Neural cell (in vitro differentiated cells): ENCODE measurements around the gene LHPP. TPM values are rescaled to one million over a fixed set of nuclear protein-coding genes. Genes with fewer than 3 reads are reported as not detected.

Experiments used
- H2AFZ ChIP-seq: fragments of 200-600, 300-800 bp; sonication (generic), shearing (Covaris generic); 2 replicates; pipeline ENCODE4 v1.6.0; 2014; ENCODE audit warnings: low read depth, mild to moderate bottlenecking, antibody characterized with exemption, low read length, moderate library complexity
- H3F3A ChIP-seq: fragments of 200-600 bp; shearing (Covaris generic); 2 replicates; pipeline ENCODE4 v1.6.1; 2016; ENCODE audit warnings: mild to moderate bottlenecking, moderate library complexity, mixed read lengths, antibody characterized with exemption, low read length; ENCODE audit not compliant: insufficient read depth, poor library complexity, severe bottlenecking
- H3K27ac ChIP-seq: fragments of 200-600, 300-800 bp; sonication (generic), shearing (Covaris generic); 2 replicates; pipeline ENCODE4 v1.5.1; 2014; ENCODE audit warnings: mild to moderate bottlenecking, low read length, moderate library complexity
- H3K27me3 ChIP-seq: fragments of 300-800, 200-600 bp; sonication (generic), shearing (Covaris generic); 2 replicates; pipeline ENCODE4 v1.6.0; 2014; ENCODE audit warnings: mild to moderate bottlenecking, low read depth, low read length, moderate library complexity; ENCODE audit not compliant: insufficient read depth
- H3K36me3 ChIP-seq: fragments of 300-800, 200-600 bp; sonication (generic), shearing (Covaris generic); 2 replicates; pipeline ENCODE4 v1.5.1; 2014; ENCODE audit warnings: mild to moderate bottlenecking, antibody characterized with exemption, low read length, moderate library complexity; ENCODE audit not compliant: insufficient read depth
- H3K4me2 ChIP-seq: fragments of 300-800, 200-600 bp; sonication (generic), shearing (Covaris generic); 2 replicates; pipeline ENCODE4 v1.6.0; 2014; ENCODE audit warnings: mild to moderate bottlenecking, low read length
- H3K4me3 ChIP-seq: fragments of 300-800, 200-600 bp; sonication (generic), shearing (Covaris generic); 2 replicates; pipeline ENCODE4 v1.5.1; 2014; ENCODE audit warnings: mild to moderate bottlenecking, low read length, moderate library complexity
- H3K79me2 ChIP-seq: fragments of 200-600 bp; shearing (Covaris generic); replicated peaks from 2 replicates; pipeline ENCODE4 v1.6.0; 2014; ENCODE audit warnings: mild to moderate bottlenecking, low read length, moderate library complexity; ENCODE audit not compliant: insufficient read depth
- H3K9ac ChIP-seq: fragments of 300-800, 200-600 bp; sonication (generic), shearing (Covaris generic); 2 replicates; pipeline ENCODE4 v1.6.1; 2016; ENCODE audit warnings: mild to moderate bottlenecking, low read length, mixed read lengths
- H3K9me2 ChIP-seq: fragments of 200-600 bp; shearing (Covaris generic); 2 replicates; pipeline ENCODE4 v1.6.1; 2016; ENCODE audit warnings: mild to moderate bottlenecking, low read length, mixed read lengths; ENCODE audit not compliant: insufficient read depth
- H3K9me3 ChIP-seq: fragments of 200-600, 300-800 bp; sonication (generic), shearing (Covaris generic); 2 replicates; pipeline ENCODE4 v1.6.1; 2016; ENCODE audit warnings: mild to moderate bottlenecking, mixed run types, low read length, moderate library complexity, mixed read lengths
- H4K20me1 ChIP-seq: fragments of 200-600 bp; shearing (Covaris generic); 2 replicates; pipeline ENCODE4 v1.6.1; 2016; ENCODE audit warnings: mild to moderate bottlenecking, mixed run types; ENCODE audit not compliant: insufficient read depth
- CTCF ChIP-seq: fragments of 450-650 bp; IDR thresholded peaks from 2 replicates; pipeline ENCODE4 v1.5.1; 2014; ENCODE audit warnings: antibody characterized with exemption, mild to moderate bottlenecking, moderate library complexity; ENCODE audit not compliant: poor library complexity, severe bottlenecking
- EP300 ChIP-seq: fragments of 450-650 bp; conservative IDR thresholded peaks from 2 replicates; pipeline ENCODE4 v1.6.1; 2014; ENCODE audit warnings: antibody characterized with exemption, mild to moderate bottlenecking, moderate library complexity; ENCODE audit not compliant: poor library complexity, severe bottlenecking
- EZH2 ChIP-seq: fragments of 200-600, 300-800 bp; shearing (Covaris generic), sonication (generic); IDR thresholded peaks from 2 replicates; pipeline ENCODE4 v1.6.1; 2014; ENCODE audit warnings: antibody characterized with exemption, low read length, borderline replicate concordance, mild to moderate bottlenecking; ENCODE audit not compliant: insufficient read depth, poor library complexity, severe bottlenecking
- MXI1 ChIP-seq: fragments of 450-650 bp; conservative IDR thresholded peaks from 2 replicates; pipeline ENCODE4 v1.6.1; 2014; ENCODE audit warnings: antibody characterized with exemption, mild to moderate bottlenecking; ENCODE audit not compliant: poor library complexity, severe bottlenecking
- POLR2AphosphoS5 ChIP-seq: IDR thresholded peaks from 2 replicates; pipeline ENCODE4 v1.6.1; 2012
- RAD21 ChIP-seq: fragments of 450-650 bp; conservative IDR thresholded peaks from 2 replicates; pipeline ENCODE4 v1.6.1; 2014; ENCODE audit warnings: antibody characterized with exemption, mild to moderate bottlenecking, moderate library complexity
- REST ChIP-seq: IDR thresholded peaks from 2 replicates; pipeline ENCODE4 v1.6.1; 2012; ENCODE audit warnings: borderline replicate concordance
- SMC3 ChIP-seq: fragments of 450-650 bp; conservative IDR thresholded peaks from 2 replicates; pipeline ENCODE4 v1.6.1; 2014; ENCODE audit warnings: antibody characterized with exemption, mild to moderate bottlenecking, moderate library complexity; ENCODE audit not compliant: poor library complexity
- TAF1 ChIP-seq: IDR thresholded peaks from 2 replicates; pipeline ENCODE4 v1.6.1; 2012; ENCODE audit warnings: low read depth
- polyA plus RNA-seq: library from polyadenylated mRNA; depleted of rRNA; stranded (reverse); fragments of >200 nt; gene quantifications from 2 replicates; pipeline ENCODE4 v1.2.3, GENCODE V29; 2014

The LHPP gene
- polyA plus RNA-seq, 1 donor from 2014 or later, result 16.0 TPM

GRCh38 chr10:124601431-124602120 lies 140.0 kb downstream of the LHPP start:
- H3K27ac ChIP-seq, result no peak overlapping the region
- no peaks in the 10 kb centered on the region for H3K36me3 ChIP-seq
- no peaks in the 10 kb centered on the region for H3K27me3 ChIP-seq
- no peaks in the 10 kb centered on the region for H3K9me3 ChIP-seq
- TF ChIP-seq TAF1, result no peak
- no peak for TF ChIP-seq REST
- TF ChIP-seq POLR2AphosphoS5, result no peak
- no peak for TF ChIP-seq EP300
- TF ChIP-seq EZH2, result no peak
- no peak for TF ChIP-seq SMC3
- no peak for TF ChIP-seq MXI1
- TF ChIP-seq CTCF, result no peak
- TF ChIP-seq RAD21, result no peak
- H3K9ac ChIP-seq, result no peak overlapping the region
- H3F3A ChIP-seq, result no peaks in the 10 kb centered on the region
- no peak overlapping the region for H3K4me2 ChIP-seq
- no peak overlapping the region for H3K4me3 ChIP-seq
- no peaks in the 10 kb centered on the region for H3K9me2 ChIP-seq
- H4K20me1 ChIP-seq, result no peaks in the 10 kb centered on the region
- H2AFZ ChIP-seq, result no peak overlapping the region
- H3K79me2 ChIP-seq, result no peaks in the 10 kb centered on the region

GRCh38 chr10:124602121-124602561 lies 140.5 kb downstream of the LHPP start:
- Histone ChIP-seq H3K9me3 (no peaks in the 10 kb centered on the region), H3K27me3 (no peaks in the 10 kb centered on the region), H3K4me2 (no peak overlapping the region), H3K9ac (no peak overlapping the region), H3K79me2 (no peaks in the 10 kb centered on the region), H4K20me1 (no peaks in the 10 kb centered on the region), H3K27ac (no peak overlapping the region), H3K9me2 (no peaks in the 10 kb centered on the region), H3F3A (no peaks in the 10 kb centered on the region), H2AFZ (no peak overlapping the region), H3K4me3 (no peak overlapping the region), H3K36me3 (no peaks in the 10 kb centered on the region)
- TF ChIP-seq EP300, result no peak
- no peak for TF ChIP-seq POLR2AphosphoS5
- TF ChIP-seq EZH2, result no peak
- no peak for TF ChIP-seq RAD21
- TF ChIP-seq TAF1, result no peak
- TF ChIP-seq CTCF, result no peak
- no peak for TF ChIP-seq SMC3
